ENCODE results near the gene DGAT2.

The DGAT2 gene

GRCh38 chr11:75809991-75810390, 41.4 kb downstream of the DGAT2 start:
- H3K4me3 ChIP-seq (ENCODE audit: low read depth, low read length) = peak overlapping the region; percentile 52
- TF ChIP-seq, protein P1, sequence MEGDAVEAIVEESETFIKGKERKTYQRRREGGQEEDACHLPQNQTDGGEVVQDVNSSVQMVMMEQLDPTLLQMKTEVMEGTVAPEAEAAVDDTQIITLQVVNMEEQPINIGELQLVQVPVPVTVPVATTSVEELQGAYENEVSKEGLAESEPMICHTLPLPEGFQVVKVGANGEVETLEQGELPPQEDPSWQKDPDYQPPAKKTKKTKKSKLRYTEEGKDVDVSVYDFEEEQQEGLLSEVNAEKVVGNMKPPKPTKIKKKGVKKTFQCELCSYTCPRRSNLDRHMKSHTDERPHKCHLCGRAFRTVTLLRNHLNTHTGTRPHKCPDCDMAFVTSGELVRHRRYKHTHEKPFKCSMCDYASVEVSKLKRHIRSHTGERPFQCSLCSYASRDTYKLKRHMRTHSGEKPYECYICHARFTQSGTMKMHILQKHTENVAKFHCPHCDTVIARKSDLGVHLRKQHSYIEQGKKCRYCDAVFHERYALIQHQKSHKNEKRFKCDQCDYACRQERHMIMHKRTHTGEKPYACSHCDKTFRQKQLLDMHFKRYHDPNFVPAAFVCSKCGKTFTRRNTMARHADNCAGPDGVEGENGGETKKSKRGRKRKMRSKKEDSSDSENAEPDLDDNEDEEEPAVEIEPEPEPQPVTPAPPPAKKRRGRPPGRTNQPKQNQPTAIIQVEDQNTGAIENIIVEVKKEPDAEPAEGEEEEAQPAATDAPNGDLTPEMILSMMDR (IDR thresholded peaks at IDR 0.05; ENCODE audit: low read depth, low read length, missing control alignments) = no peak
- DNase-seq (ENCODE audit: low read depth) = no peak

DNA sequence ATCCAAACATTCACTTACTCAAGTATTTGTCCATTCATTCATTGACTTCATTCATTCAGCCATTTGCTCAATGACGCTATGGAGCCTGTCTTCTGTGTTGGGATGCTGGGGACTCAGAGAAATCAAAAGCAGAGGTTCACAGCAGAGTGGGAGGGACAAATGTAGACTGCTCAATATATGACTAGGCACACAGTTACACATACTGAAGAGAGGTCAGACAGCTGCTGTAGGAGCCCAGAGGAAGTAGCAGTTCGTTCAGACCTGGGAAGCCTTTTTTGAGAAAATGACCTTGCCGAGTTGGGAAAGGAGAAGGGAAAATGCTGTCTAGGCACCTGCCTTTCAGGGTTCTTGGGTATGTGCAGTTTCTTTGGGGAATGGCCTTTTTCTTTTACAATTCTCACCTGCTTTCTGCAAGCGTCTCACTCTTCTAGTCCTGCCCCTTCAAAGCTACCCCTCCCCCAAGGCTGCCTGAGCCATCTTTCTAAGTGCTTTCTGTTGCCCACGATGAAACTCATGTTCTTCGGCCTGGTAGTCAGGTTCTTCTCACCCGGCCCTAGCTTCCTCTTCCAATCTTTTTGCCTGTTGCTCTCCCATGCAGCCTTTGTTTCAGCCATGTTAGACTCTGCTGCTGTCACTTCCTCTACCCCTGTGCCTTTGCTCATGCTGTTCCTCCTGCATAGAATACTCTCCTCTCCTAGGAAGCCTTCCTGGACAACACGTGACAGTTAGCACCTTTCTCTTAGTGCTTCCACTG, 42.2 kb downstream of the DGAT2 start:
- peak overlapping the region; percentile 52 for H3K4me3 ChIP-seq (ENCODE audit: low read depth, low read length)
- TF ChIP-seq, protein P1 (IDR thresholded peaks at IDR 0.05; ENCODE audit: low read depth, low read length, missing control alignments) = no peak
- peak; percentile 79 for DNase-seq (ENCODE audit: low read depth)

DNA sequence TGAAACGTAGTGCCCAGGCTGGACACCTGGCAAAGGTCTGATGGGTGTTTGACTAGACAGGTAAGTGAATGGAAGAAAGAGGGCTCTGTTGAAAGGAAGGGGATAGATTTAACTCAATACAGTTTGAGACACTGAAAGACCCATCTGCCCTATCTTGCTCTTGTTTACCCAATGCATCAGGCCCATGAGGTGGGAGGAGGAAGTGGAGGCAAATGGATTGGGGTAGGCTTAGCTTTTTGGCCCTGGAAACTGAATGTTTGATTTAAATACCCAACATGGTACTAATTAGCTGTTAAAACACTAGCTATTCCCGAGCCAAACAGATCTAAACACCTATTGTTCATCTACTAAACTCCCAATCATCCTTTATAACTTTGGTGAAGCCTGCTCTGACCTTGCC, 42.9 kb downstream of the DGAT2 start:
- peak overlapping the region; percentile 52 for H3K4me3 ChIP-seq (ENCODE audit: low read depth, low read length)
- TF ChIP-seq, protein P1 (IDR thresholded peaks at IDR 0.05; ENCODE audit: low read depth, low read length, missing control alignments) = no peak
- no peak for DNase-seq (ENCODE audit: low read depth)

DNA sequence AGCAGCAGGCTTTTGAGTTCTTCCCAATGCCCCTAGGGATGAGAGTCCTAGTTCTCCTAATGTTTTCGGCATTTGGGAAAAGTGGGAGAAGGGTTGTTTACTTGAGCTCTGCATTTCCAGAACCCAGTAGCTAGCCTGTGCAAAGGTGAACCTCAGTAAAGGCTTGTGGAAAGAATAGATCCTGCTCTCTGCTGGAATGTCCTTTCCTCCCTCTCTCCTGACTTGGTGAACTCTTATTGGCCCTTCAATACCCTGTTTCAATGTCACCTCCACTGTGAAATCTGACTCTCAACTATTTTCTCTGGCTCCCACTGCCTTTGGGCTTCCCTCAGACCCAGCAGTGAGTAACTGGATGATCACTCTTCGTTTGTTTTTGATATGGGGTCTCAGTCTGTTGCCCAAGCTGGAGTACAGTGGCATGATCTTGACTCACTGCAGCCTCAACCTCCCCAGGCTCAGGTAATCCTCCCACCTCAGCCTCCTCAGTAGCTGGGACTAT, 44.0 kb downstream of the DGAT2 start:
- H3K4me3 ChIP-seq (ENCODE audit: low read depth, low read length) = peak overlapping the region; percentile 42
- DNase-seq (ENCODE audit: low read depth) = no peak
- TF ChIP-seq, protein P1 (IDR thresholded peaks at IDR 0.05; ENCODE audit: low read depth, low read length, missing control alignments) = no peak

- TF ChIP-seq, protein P1 (IDR thresholded peaks at IDR 0.05; ENCODE audit: low read depth, low read length, missing control alignments) = no peak
- H3K4me3 ChIP-seq (ENCODE audit: low read depth, low read length) = no peak overlapping the region; the same call in 1 of the 2 replicates
- DNase-seq (ENCODE audit: low read depth) = no peak
Observed at GRCh38 chr11:75813124-75813523, 44.5 kb downstream of the DGAT2 start.

DNA sequence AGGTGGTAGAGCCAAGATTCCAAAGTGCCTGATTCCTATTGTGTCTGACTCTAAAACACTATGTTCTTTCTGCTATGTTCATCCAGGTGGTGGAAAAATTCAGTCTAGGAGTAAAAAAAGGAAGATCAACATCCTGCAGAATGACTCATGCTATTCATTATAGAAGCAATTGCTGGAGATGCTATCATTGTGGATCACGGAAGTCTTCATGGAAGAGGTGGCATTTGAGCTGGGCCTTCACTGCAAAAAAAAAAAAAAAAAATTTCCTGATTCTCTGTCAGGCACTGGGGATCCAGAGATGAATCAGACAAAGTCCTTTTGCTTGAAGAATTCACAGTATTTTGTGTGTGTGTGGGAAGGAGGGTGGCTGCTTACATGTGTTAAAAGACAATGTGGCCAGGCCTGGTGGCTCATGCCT, 45.1 kb downstream of the DGAT2 start:
- TF ChIP-seq, protein P1 (IDR thresholded peaks at IDR 0.05; ENCODE audit: low read depth, low read length, missing control alignments) = no peak
- H3K4me3 ChIP-seq (ENCODE audit: low read depth, low read length) = peak overlapping the region; percentile 79; the same call in 1 of the 2 replicates
- no peak for DNase-seq (ENCODE audit: low read depth)

DNA sequence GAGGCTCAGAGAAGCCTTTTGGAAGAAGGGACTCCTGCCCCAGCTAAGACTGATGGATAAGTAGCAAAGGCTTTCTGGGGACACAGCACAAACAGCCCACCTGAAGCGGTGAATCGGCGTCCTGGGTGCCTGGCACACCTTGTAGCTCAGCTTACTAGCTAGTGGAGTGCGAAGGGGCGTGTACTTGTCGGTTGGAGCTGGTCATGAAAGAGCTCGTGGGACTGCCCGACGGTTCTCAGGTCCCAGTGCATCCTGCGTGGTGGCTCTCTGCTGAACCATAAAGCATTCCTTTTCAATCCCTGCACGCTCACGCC, 45.7 kb downstream of the DGAT2 start:
- no peak for DNase-seq (ENCODE audit: low read depth)
- peak overlapping the region; percentile 79 for H3K4me3 ChIP-seq (ENCODE audit: low read depth, low read length)
- TF ChIP-seq, protein P1 (IDR thresholded peaks at IDR 0.05; ENCODE audit: low read depth, low read length, missing control alignments) = no peak

Data from GM12864 (cell line).